ENCODE measurements around the gene GNAS.

DNA sequence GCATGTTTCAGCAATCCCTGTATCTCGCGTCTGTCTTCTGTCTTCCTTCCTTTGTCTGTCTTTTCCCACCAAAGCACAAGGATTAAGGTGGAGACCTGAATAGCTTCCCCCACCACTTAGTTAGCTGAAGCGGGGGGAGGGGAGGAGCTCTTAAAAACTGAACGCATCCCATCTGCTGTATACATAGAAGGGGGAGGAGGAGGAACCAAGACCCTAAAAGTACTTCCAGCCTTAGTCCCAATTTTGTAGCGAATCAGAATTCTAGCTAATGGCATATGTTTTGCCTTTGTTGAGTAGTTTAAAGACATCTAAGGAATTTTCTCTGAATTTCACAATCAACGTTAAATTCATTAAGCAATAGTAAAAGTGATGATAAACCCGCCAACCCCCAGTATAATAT, 47.9 kb downstream of the GNAS start:
- TF ChIP-seq ZNF274 (IDR thresholded peaks at IDR 0.05; ENCODE audit: low read depth, low read length) (no peak), SUZ12 (IDR thresholded peaks at IDR 0.05; ENCODE audit: extremely low read depth, insufficient read depth, insufficient read length) (no peak), YY1 (IDR thresholded peaks at IDR 0.05; ENCODE audit: insufficient read depth, insufficient read length) (no peak)

Measured in NT2/D1 (cell line).